DND-41 (cell line): ENCODE data around the gene NMUR2.

Source experiments
- ATAC-seq: fragments of 200-7000 bp; cut with Tn5 transposase; 3 replicates; pipeline ENCODE4 v1.9.1; 2021; ENCODE audit warnings: low read depth; ENCODE audit not compliant: insufficient read depth
- DNase-seq: peaks from one replicate; pipeline ENCODE4 v3.0.0-alpha.2; 2020
- H2AFZ ChIP-seq: 2 replicates; pipeline ENCODE4 v1.6.0; 2012; ENCODE audit warnings: low read depth, low read length
- H3K27ac ChIP-seq: 2 replicates; pipeline ENCODE4 v1.5.1; 2012; ENCODE audit warnings: low read length, inconsistent platforms
- H3K27me3 ChIP-seq: fragments of 200-600 bp; sonication (generic); 2 replicates; pipeline ENCODE4 v1.6.0; 2012; ENCODE audit warnings: low read length, mild to moderate bottlenecking, inconsistent platforms; ENCODE audit not compliant: insufficient read depth, poor library complexity
- H3K36me3 ChIP-seq: 2 replicates; pipeline ENCODE4 v1.5.1; 2012; ENCODE audit warnings: low read length, inconsistent platforms; ENCODE audit not compliant: insufficient read depth
- H3K4me1 ChIP-seq: 2 replicates; pipeline ENCODE4 v1.5.1; 2012; ENCODE audit warnings: mild to moderate bottlenecking, low read length; ENCODE audit not compliant: insufficient read depth
- H3K4me2 ChIP-seq: 2 replicates; pipeline ENCODE4 v1.6.0; 2012; ENCODE audit warnings: mild to moderate bottlenecking, moderate library complexity, low read length, inconsistent platforms; ENCODE audit not compliant: insufficient read depth
- H3K4me3 ChIP-seq, 2 experiments: fragments of 200-600 bp in 1 of 2; shearing (Covaris generic) in 1 of 2; 2 replicates each; pipeline ENCODE4 v1.5.1; 2012 to 2016; ENCODE audit warnings: inconsistent platforms in 2 of 2, low read length in 2 of 2, mild to moderate bottlenecking in 2 of 2, low read depth in 1 of 2, moderate library complexity in 1 of 2
- H3K79me2 ChIP-seq: 2 replicates; pipeline ENCODE4 v1.6.0; 2012; ENCODE audit warnings: low read length, inconsistent platforms; ENCODE audit not compliant: insufficient read depth
- H3K9ac ChIP-seq: 2 replicates; pipeline ENCODE4 v1.6.0; 2012; ENCODE audit warnings: low read depth, mild to moderate bottlenecking, inconsistent platforms, low read length, moderate library complexity
- H3K9me3 ChIP-seq: 2 replicates; pipeline ENCODE4 v1.5.1; 2012; ENCODE audit warnings: low read length, moderate library complexity, mild to moderate bottlenecking, inconsistent platforms; ENCODE audit not compliant: insufficient read depth, severe bottlenecking
- H4K20me1 ChIP-seq: 2 replicates; pipeline ENCODE4 v1.6.0; 2012; ENCODE audit warnings: low read length; ENCODE audit not compliant: insufficient read depth
- CTCF ChIP-seq: IDR thresholded peaks from 2 replicates; pipeline ENCODE4 v1.5.1; 2012; ENCODE audit warnings: borderline replicate concordance, low read length, moderate library complexity, mild to moderate bottlenecking; ENCODE audit not compliant: poor library complexity, severe bottlenecking; ENCODE audit errors: extremely low read depth
- EZH2 ChIP-seq: IDR thresholded peaks from 3 replicates; pipeline ENCODE4 v1.6.1; 2012; ENCODE audit warnings: borderline replicate concordance, low read depth, mild to moderate bottlenecking, moderate library complexity, low read length, inconsistent platforms; ENCODE audit not compliant: severe bottlenecking

NMUR2 gene

GRCh38 chr5:152366716-152367115 lies 38.4 kb downstream of the NMUR2 start:
- Histone ChIP-seq H3K4me2 (no peak overlapping the region), H3K79me2 (no peaks in the 10 kb centered on the region), H3K27ac (no peak overlapping the region), H3K9me3 (no peaks in the 10 kb centered on the region), H2AFZ (no peak overlapping the region), H3K4me3 (no peak overlapping the region), H3K9ac (no peak overlapping the region), H4K20me1 (no peaks in the 10 kb centered on the region), H3K4me1 (no peaks in the 10 kb centered on the region), H3K36me3 (no peaks in the 10 kb centered on the region), H3K27me3 (no peaks in the 10 kb centered on the region)
- ATAC-seq (no peak), DNase-seq (no peak)
- TF ChIP-seq EZH2 = no peak
- TF ChIP-seq CTCF = no peak

GRCh38 chr5:152364899-152365298 lies 40.2 kb downstream of the NMUR2 start:
- TF ChIP-seq CTCF (no peak), EZH2 (no peak)
- no peak for DNase-seq
- H3K4me3 ChIP-seq = no peak overlapping the region
- H3K79me2 ChIP-seq = no peaks in the 10 kb centered on the region
- H3K9me3 ChIP-seq = no peaks in the 10 kb centered on the region
- no peaks in the 10 kb centered on the region for H3K27me3 ChIP-seq
- H3K4me1 ChIP-seq = no peaks in the 10 kb centered on the region
- no peak for ATAC-seq
- H3K4me2 ChIP-seq = no peak overlapping the region
- H3K9ac ChIP-seq = no peak overlapping the region
- H2AFZ ChIP-seq = no peak overlapping the region
- no peaks in the 10 kb centered on the region for H4K20me1 ChIP-seq
- no peak overlapping the region for H3K27ac ChIP-seq
- H3K36me3 ChIP-seq = no peaks in the 10 kb centered on the region

- Histone ChIP-seq H3K4me1 (no peaks in the 10 kb centered on the region), H4K20me1 (no peaks in the 10 kb centered on the region), H3K27me3 (no peaks in the 10 kb centered on the region), H3K9me3 (no peaks in the 10 kb centered on the region), H3K4me3 (no peak overlapping the region), H3K36me3 (no peaks in the 10 kb centered on the region), H3K79me2 (no peaks in the 10 kb centered on the region), H3K4me2 (no peak overlapping the region), H3K27ac (no peak overlapping the region), H3K9ac (no peak overlapping the region), H2AFZ (no peak overlapping the region)
- TF ChIP-seq EZH2 (no peak), CTCF (no peak)
- no peak for DNase-seq
- no peak for ATAC-seq
These were observed 40.9 kb downstream of the NMUR2 start for GRCh38 chr5:152364172-152364571.

- DNase-seq (no peak), ATAC-seq (no peak)
- Histone ChIP-seq H3K4me1 (no peaks in the 10 kb centered on the region), H2AFZ (no peak overlapping the region), H3K9ac (no peak overlapping the region), H4K20me1 (no peaks in the 10 kb centered on the region), H3K79me2 (no peaks in the 10 kb centered on the region), H3K4me3 (no peak overlapping the region), H3K36me3 (no peaks in the 10 kb centered on the region), H3K4me2 (no peak overlapping the region), H3K9me3 (no peaks in the 10 kb centered on the region), H3K27me3 (no peaks in the 10 kb centered on the region), H3K27ac (no peak overlapping the region)
- TF ChIP-seq CTCF (no peak), EZH2 (no peak)
These were observed 46.1 kb downstream of the NMUR2 start for GRCh38 chr5:152358861-152359568.
